GM18498 (cell line): ENCODE data around the gene MRTFA.

Experiments
- ATAC-seq: cut with Tn5 transposase; IDR thresholded peaks from one replicate; pipeline ENCODE4 v1.9.1; 2021; ENCODE audit warnings: mild to moderate bottlenecking, moderate library complexity; ENCODE audit not compliant: unreplicated experiment

MRTFA gene

GRCh38 chr22:40433416-40434090, 203.0 kb downstream of the MRTFA start:
- no peak for ATAC-seq

- no peak for ATAC-seq
Measured at GRCh38 chr22:40432625-40433024, 203.9 kb downstream of the MRTFA start.

GRCh38 chr22:40432157-40432556, 204.4 kb downstream of the MRTFA start:
- no peak for ATAC-seq

GRCh38 chr22:40430991-40431390, 205.5 kb downstream of the MRTFA start:
- ATAC-seq, result no peak

- ATAC-seq, result no peak
Measured at GRCh38 chr22:40429481-40429880, 207.0 kb downstream of the MRTFA start.

- no peak for ATAC-seq
Measured at GRCh38 chr22:40428796-40429195, 207.7 kb downstream of the MRTFA start.

- no peak for ATAC-seq
Measured at GRCh38 chr22:40426594-40427333, 209.8 kb downstream of the MRTFA start.

- no peak for ATAC-seq
Measured at GRCh38 chr22:40425082-40425481, 211.4 kb downstream of the MRTFA start.

- no peak for ATAC-seq
Measured at GRCh38 chr22:40423882-40424640, 212.5 kb downstream of the MRTFA start.

GRCh38 chr22:40423310-40423688, 213.2 kb downstream of the MRTFA start:
- ATAC-seq, result no peak

GRCh38 chr22:40422558-40423309, 213.8 kb downstream of the MRTFA start:
- no peak for ATAC-seq

- no peak for ATAC-seq
Measured at GRCh38 chr22:40421941-40422340, 214.6 kb downstream of the MRTFA start.

- no peak for ATAC-seq
Measured at GRCh38 chr22:40421082-40421350, 215.5 kb downstream of the MRTFA start.

- ATAC-seq, result no peak
Measured at GRCh38 chr22:40420341-40421081, 216.0 kb downstream of the MRTFA start.

- ATAC-seq, result no peak
Measured at GRCh38 chr22:40419718-40420117, 216.8 kb downstream of the MRTFA start.

- no peak for ATAC-seq
Measured at GRCh38 chr22:40418366-40419201, 217.9 kb downstream of the MRTFA start.

- ATAC-seq, result no peak
Measured at GRCh38 chr22:40417881-40418280, 218.6 kb downstream of the MRTFA start.

GRCh38 chr22:40417041-40417440, 219.5 kb downstream of the MRTFA start:
- no peak for ATAC-seq

- ATAC-seq, result no peak
Measured at GRCh38 chr22:40416636-40417035, 219.9 kb downstream of the MRTFA start.

GRCh38 chr22:40416267-40416570, 220.3 kb downstream of the MRTFA start:
- ATAC-seq, result no peak
